Spleen (tissue), 7 donors: Measurements from ENCODE around the gene SLC39A11.

Experiments used
- CTCF ChIP-seq, 11 experiments: fragments of 200-600 bp in 7 of 11; fragments of 450-650 bp in 4 of 11; sonication (generic) in 4 of 11; IDR thresholded peaks in 8 of 11; conservative IDR thresholded peaks in 3 of 11; 1 replicate in 7 of 11; 2 replicates in 4 of 11; pipeline versions ENCODE4 v1.4.0 to v1.8.0; 2016 to 2021; ENCODE audit warnings: antibody characterized with exemption in 11 of 11, inconsistent platforms in 4 of 11, mild to moderate bottlenecking in 1 of 11
- POLR2A ChIP-seq, 3 donors: fragments of 450-650 bp; IDR thresholded peaks; one replicate each; pipeline ENCODE4 v1.5.1; 2017; ENCODE audit warnings: antibody characterized with exemption in 3 of 3, mild to moderate bottlenecking in 1 of 3
- POLR2AphosphoS5 ChIP-seq, 3 donors: sonication (generic); formaldehyde crosslinking; IDR thresholded peaks; one replicate each; pipeline ENCODE4 v1.5.1; 2017; ENCODE audit warnings: antibody characterized with exemption in 3 of 3
- donor health status: DM: no; HTN: no; CAD: no; lungs with moderate emphysema.
- donor health status: DM: no; HTN: no; CAD: no.
- donor health status: DM: no; HTN: no; CAD: no.

- TF ChIP-seq CTCF (IDR thresholded peaks at IDR 0.05 in 8 of 11, conservative IDR thresholded peaks at IDR 0.05 in 3 of 11) (no peak), POLR2AphosphoS5 (IDR thresholded peaks at IDR 0.05) (no peak), POLR2A (IDR thresholded peaks at IDR 0.05) (no peak)
Observed at GRCh38 chr17:72970797-72971196, 121.7 kb downstream of the SLC39A11 start.
